Measurements from ENCODE around the gene EML4. TPM values are rescaled to one million over a fixed set of nuclear protein-coding genes. Genes with fewer than 3 reads are reported as not detected.
A peak's percentile ranks its signal among the peaks of the same experiment; 100 is the strongest.

EML4 gene
- total and polyA plus RNA-seq, 9 of the 15 experiments (the other 6 are each of a cell fraction or from before 2014, with no cell fraction given): 14.7 to 48.3 (median 36.5) TPM

- TF ChIP-seq ZHX1 (conservative IDR thresholded peaks at IDR 0.05; ENCODE audit: low read length): no peak
- peak; percentile 67 for TF ChIP-seq FOSL1 (tag; conservative IDR thresholded peaks at IDR 0.05)
- peak; percentile 57; the same call in 1 of the 2 replicates for TF ChIP-seq JUND (IDR thresholded peaks at IDR 0.05; ENCODE audit: borderline replicate concordance, low read depth, low read length)
- 0 out of 3 replicates have a peak, but pooled peaks have one; percentile 24 for TF ChIP-seq JUND (tag; IDR thresholded peaks at IDR 0.05; ENCODE audit: borderline replicate concordance, low read depth, low read length)
- TF ChIP-seq DPF2 (IDR thresholded peaks at IDR 0.05): peak; percentile 49
Measured at GRCh38 chr2:42239289-42239661, 70.1 kb downstream of the EML4 start (continued).

- H3K27me3 ChIP-seq (ENCODE audit: control insufficient read depth in 2 of 2, insufficient read depth in 2 of 2, low read length in 2 of 2): no peaks in the 10 kb centered on the region
- H4K20me1 ChIP-seq (replicated peaks; ENCODE audit: control insufficient read depth, insufficient read depth, low read length): no peaks in the 10 kb centered on the region
- ChIA-PET CTCF (ENCODE audit: low intra/inter-chr PET ratio) (interaction anchor here (0.6 to 2.0 kb wide), 4 partner anchors 143 to 386 kb away, joined by 3 to 15 read pairs (median 4); no protein-coding TSS in a partner anchor), POLR2A (interaction anchor here (0.6 to 1.1 kb wide), 3 partner anchors 17 to 1220 kb away, joined by 3 read pairs; no protein-coding TSS in a partner anchor)
- no peak overlapping the region for H3K4me2 ChIP-seq (ENCODE audit: insufficient read depth, low read length)
- no TSS peak for BruUV-seq (replicated peaks)
- H3K27ac ChIP-seq (ENCODE audit: extremely low read depth, low read depth, low read length): no peak overlapping the region
- H3K9ac ChIP-seq (ENCODE audit: insufficient read depth in 1 of 2, low read depth in 2 of 2, low read length in 2 of 2): no peak overlapping the region
- peaks cover 0 to 8% of the 10 kb centered on the region in 2 experiments; a peak in 2 of 5 replicates for H3K4me1 ChIP-seq (replicated peaks in 1 of 2; ENCODE audit: control insufficient read depth in 2 of 2, insufficient read depth in 2 of 2, low read length in 2 of 2)
- H3K79me2 ChIP-seq (ENCODE audit: control insufficient read depth, insufficient read depth, low read length): no peaks in the 10 kb centered on the region; the same call in 2 of the 3 replicates
- ATAC-seq (no peak), FAIRE-seq (no peak), DNase-seq (ENCODE audit: extremely low read depth in 1 of 4, low spot score in 3 of 4) (no peak)
- H3K9me3 ChIP-seq (replicated peaks; ENCODE audit: control insufficient read depth, insufficient read depth, low read depth, low read length): no peaks in the 10 kb centered on the region
- no peak overlapping the region for H2AFZ ChIP-seq (ENCODE audit: low read depth, low read length)
- H3K9me1 ChIP-seq (ENCODE audit: control insufficient read depth, insufficient read depth, low read length): no peaks in the 10 kb centered on the region
- 33% methylated on average over 1 of the region's 1 CpG for WGBS (ENCODE audit: insufficient coverage, low coverage, missing lambda C conversion rate)
- intact Hi-C loops (cut with micrococcal nuclease): loop anchor here (2.0 to 5.0 kb wide), 3 partner anchors 43 to 388 kb away; no protein-coding TSS in a partner anchor
- H3K4me3 ChIP-seq: no peak overlapping the region
- in situ Hi-C loops (cut with MboI): loop anchor here (5.0 kb wide), 1 partner anchor 143 kb away; no protein-coding TSS in a partner anchor
- H3K36me3 ChIP-seq (ENCODE audit: control insufficient read depth, insufficient read depth, low read length): 0 out of 3 replicates have a peak, but pooled peaks cover 3% of the 10 kb centered on the region
- TF ChIP-seq ZNF507 (tag; conservative IDR thresholded peaks at IDR 0.05) (no peak), CBX3 (IDR thresholded peaks at IDR 0.05; ENCODE audit: borderline replicate concordance in 1 of 2, low read length in 2 of 2) (no peak), RBM17 (IDR thresholded peaks at IDR 0.05; ENCODE audit: borderline replicate concordance, low read depth, low read length) (no peak), DMBX1 (CRISPR knock-in tag; IDR thresholded peaks at IDR 0.05; ENCODE audit: borderline replicate concordance) (no peak), MEF2A (IDR thresholded peaks at IDR 0.05; ENCODE audit: control insufficient read depth, low read depth, low read length) (no peak), GTF2E2 (tag; IDR thresholded peaks at IDR 0.05) (no peak), HMG20B (CRISPR knock-in tag; IDR thresholded peaks at IDR 0.05) (no peak)
Measured at GRCh38 chr2:42239811-42240210, 70.7 kb downstream of the EML4 start.
